ENCODE results near the gene FGF11.
A peak's percentile ranks its signal among the peaks of the same experiment; 100 is the strongest.
"Not testable (repeated sequence)": the region's sequence is repeated elsewhere in the genome, so short reads cannot be mapped to it uniquely, and the experiment has no call there.

The FGF11 gene

DNA sequence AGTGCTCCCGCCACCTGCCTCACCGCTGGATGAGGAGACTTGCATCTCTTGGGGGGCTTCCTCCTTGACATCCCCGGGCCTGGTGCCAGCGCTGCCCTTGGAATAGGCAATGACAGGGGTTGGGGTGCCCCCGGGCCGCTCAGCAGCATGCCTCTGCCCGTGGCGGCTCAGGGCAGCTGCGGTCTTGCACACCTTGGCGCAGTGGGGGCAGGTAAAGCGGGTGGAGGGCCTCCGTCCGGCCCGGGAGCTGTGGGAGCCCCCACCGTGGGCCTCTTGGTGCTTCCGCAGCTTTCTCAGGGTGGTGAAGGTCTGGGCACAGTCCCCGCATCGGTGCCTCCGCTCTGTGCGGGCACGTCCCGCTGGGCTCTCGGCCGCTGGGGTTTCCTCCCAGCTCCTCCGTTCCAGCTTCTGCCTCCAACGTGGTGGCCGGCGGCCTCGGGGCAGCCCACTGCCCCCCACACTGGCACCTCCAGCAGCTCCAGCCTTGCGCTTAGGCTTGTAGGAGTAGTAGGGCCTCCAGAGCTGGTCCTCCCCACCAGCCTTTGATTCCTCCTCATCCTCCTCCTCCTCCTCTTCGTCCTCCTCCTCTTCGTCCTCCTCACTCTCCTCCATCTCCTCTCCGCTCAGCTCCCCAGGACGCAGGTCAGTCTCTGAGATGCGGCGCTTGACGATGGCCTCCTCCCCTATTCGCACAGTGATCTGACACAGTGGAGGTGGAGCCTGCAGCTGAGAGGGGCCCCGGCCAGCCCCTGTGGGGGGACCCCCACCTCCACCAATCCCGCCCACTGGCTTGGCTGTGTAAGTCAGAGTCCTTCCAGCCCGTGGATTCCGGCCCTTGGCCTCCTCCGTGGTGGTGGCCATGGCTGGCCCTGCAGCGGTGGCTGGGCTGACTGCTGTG is 23.4 kb downstream of the FGF11 start:
- no peak for DNase-seq (ENCODE audit: low spot score)

DNA sequence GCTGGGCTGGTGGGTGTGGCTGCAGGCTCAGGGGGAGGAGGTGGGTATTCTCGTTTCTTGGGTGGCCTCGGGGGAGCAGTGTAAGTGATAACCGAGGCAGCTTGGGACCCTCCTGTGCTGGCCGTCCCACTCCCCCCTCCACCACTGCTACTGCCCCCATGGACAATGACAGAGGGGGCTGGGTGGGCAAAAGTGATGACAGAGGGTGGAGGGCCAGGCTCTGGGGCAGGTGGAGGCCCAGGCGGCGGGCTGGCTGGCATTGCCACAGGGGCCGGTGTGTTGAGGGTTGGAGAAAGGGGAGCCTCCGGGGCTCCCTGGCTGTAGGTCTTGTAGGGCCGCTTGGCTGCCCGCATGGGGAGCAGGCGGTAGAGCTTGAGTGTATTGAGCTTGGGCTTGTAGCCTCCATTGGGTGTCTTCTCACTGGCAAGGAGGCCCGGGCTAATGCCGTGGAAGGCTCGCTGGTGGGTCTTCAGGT is 24.1 kb downstream of the FGF11 start:
- no peak for DNase-seq (ENCODE audit: low spot score)

DNA sequence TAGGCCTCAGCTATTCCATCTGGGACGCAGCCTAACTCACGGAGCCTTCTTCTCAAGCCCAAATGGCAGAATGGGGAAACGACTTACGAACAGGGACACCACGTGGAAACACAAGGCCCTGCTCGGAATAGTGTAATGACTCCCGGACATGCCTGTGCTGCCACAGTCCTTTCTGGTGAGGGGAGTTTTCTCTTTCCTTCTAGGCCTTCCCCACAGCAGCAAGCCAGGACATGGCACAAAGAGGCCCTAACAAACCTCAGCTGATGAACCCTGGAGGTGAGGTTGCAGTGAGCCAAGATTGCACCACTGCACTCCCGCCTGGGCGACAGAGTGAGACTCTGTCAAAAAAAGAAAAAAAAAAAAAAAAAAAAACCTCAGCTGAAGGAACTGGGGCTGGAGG is 24.8 kb downstream of the FGF11 start:
- DNase-seq (ENCODE audit: low spot score) = no peak

DNA sequence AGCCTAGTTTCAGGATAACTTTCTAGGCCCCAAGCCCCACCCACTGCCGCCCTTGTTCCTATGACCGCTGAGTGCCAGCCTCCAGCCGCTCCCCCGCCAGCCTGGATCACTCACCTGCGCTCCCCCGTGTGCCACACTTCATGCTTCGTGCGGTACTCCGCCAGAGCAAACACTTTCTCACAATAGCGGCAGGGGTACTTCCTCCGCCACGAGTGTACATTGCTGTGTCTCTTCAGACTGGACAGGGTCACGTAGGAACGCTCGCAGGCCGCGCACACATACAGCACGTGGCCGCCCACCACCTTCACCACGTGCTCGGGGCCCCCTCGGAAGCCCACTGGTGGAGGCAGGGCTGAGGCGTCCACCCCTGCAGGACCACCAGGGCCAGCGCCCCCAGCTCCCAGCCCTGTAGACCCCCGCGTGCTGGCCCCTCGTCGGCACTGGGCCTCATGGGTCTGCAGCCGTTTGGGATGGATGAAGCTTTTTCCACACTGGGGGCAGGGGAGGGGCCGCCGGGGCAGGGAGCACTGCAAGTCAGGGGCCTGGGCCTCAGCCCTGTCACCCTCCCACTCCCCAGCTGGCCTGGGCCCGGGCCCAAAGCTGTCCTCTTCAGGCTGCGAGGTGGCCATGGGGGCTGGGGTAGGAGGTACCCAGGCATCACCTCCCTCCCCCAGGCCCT is 26.4 kb downstream of the FGF11 start:
- no peak for DNase-seq (ENCODE audit: low spot score)

DNA sequence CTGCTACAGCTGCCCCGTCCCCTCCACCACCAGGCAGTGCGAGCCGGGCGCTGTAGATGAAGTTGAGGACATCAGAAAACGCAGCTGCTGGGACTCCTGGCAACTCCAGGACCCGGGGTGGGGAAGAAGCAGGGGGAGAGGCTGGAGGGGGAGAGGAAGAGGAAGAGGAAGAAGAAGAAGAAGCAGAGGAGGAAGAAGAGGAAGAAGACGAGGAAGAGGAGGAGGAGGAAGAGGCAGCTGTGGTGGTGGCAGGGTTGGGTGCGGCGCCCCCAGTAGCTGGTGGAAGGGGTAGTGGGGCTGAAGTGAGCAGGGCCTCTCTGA is 27.0 kb downstream of the FGF11 start:
- no peak for DNase-seq (ENCODE audit: low spot score)

DNA sequence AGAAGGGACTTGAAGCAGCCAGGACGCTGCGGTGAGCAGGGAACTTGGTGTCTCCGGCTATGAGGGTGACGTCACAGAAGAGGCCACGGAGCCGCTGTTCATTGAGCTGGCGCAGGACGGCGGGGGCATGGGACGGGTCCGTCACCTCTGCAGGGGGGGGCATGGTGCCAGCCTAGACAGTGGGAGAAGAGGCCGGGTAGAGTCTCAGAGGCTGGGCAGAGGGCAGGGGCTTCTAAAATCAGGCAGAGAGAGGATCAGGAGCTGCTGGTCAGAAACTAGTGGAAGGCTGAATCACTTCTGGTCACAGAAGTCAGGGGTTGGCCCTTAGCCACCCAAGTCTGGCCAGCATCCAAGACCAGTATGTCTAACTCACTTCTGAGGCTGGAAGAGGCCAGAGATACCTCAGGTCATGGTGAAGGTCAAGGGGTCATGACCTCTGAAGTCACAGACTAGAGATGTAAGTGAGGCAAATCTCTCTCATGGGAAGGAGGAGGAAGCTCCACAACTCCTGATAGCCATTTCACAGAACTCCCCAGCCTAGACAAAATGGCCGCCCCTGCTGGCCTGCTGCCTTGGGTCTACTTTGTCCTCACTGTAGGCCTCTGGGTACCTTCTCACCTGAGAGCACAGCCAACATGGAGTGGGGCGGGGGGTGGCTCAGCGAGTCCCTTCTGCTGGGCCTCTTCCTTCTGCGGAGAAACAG is 27.5 kb downstream of the FGF11 start:
- DNase-seq (ENCODE audit: low spot score) = peak; percentile 44

DNA sequence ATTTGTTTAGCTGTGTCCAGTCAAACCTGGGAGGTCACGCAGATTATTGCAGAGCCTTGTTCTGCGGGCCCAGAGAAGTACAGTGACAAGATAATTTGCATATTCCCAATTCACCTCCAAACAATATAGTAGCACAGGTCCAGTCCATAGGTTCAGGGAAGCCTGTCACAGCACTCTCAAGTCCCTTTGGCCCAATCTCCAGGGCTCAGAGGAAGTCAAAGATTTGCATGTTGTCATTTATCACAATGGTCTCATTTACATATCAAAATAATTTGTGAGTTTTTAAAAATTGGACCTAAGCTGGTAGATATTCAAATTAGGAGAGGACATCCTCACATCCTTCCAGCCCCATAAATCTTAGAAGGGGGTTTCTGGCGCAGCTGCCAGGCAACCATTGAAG is 28.2 kb downstream of the FGF11 start:
- DNase-seq (ENCODE audit: low spot score) = no peak

DNA sequence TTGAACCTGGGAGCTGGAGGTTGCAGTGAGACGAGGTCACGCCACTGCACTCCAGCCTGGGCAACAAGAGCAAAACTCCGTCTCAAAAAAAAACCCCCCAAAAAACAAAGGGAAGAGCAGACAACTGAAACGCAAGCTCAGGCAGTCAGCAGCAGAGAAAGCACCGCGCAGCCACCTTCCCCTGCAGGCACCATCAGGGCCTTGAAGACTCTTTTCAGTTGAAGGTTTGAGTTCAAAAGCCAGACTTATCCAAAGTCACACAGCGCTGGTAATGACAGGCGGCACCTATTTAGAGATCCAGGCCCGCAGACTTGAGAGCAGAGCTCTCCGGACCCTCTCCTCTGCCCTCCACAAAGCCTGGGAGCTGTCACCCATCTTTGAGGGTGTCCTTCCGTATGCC is 29.0 kb downstream of the FGF11 start:
- DNase-seq (ENCODE audit: low spot score) = no peak

DNA sequence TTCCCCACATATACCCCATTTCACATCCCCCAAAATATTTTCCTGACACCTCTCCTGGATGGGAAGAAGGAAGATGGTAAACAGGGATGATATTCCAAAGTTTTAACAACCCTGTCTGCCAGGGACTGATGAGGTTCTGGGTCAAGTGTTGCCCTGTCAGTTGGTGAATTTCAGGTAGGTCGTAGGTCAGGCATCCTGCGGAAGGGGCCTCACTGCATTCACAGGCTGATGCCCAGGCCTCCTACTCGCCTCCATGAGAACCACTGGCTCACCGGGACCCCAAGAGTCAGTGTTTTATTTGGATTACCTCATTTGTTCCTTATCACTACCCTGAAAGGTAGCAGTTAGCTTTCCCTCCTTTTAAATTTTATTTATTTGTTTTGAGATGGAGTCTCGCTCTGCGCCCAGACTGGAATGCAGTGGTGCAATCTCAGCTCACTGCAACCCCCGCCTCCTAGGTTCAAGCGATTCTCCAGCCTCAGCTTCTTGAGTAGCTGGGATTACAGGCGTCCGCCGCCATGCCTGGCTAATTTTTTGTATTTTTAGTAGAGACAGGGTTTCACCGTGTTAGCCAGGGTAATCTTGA is 29.6 kb downstream of the FGF11 start:
- no peak for DNase-seq (ENCODE audit: low spot score)

DNA sequence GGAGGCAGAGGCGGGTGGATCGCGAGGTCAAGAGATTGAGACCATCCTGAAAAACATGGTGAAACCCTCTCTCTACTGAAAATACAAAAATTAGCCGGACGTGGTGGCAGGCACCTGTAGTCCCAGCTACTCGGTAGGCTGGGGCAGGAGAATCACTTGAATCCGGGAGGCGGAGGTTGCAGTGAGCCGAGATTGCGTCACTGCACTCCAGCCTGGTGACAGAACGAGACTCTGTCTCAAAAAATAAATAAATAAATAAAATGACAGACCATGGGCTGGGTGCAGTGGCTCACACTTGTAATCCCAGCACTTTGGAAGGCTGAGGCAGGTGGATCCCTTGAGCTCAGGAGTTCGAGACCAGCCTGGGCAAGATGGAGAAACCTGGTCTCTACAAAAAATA is 30.5 kb downstream of the FGF11 start:
- not testable (repeated sequence) for DNase-seq (ENCODE audit: low spot score)

DNA sequence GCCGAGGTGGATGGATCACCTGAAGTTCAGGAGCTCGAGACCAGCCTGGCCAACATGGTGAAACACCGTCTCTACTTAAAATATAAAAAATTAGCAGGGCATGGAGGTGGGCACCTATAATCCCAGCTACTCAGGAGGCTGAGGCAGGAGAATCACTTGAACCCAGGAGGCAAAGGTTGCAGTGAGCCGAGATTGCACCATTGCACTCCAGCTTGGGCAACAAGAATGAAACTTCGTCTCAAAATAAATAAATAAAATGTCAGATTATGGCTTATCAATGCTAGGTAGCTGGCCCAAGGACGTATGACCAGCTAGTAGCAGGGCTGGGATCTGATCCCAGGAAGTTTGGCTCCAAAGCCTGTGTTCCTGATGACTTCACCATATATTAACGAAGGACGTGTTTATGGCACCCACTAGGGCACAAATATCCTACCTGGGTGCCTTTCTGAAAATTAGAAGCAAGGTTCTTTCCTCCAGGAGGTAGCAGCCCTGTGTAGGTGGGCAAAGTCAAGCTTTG is 31.2 kb downstream of the FGF11 start:
- not testable (repeated sequence) for DNase-seq (ENCODE audit: low spot score)

DNA sequence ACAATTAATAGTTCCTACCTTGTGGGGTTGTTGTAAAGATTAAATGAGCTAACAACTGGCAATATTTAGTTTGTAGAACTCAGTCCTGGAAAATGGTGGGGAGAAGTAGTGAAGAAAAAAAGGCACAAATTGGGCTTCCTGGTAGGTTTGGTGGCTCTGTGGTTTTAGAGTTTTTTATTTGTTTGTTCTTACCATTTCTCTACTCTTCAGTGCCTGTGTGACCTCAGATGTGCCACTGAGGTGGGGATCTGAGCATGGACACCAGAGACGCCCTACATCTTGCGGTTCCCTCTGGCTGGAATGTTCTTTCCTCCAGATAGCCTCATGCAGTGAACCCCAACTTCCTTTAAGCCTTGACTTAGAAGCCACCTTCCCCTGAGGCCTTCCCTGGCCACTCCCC is 32.4 kb downstream of the FGF11 start:
- DNase-seq (ENCODE audit: low spot score) = no peak

DNA sequence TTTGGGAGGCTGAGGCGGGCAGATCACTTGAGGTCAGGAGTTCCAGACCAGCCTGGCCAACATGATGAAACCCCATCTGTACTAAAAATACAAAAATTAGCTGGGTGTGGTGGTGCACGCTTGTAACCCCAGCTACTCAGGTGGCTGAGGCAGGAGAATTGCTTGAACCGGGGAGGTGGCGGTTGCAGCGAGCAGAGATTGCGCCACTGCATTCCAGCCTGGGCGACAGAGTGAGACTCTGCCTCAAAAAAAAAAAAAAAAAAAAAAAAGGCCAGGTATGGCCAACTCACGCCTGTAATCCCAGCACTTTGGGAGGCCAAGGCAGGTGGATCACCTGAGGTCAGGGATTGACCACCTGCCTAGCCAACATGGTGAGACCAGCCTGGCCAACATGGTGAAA is 35.5 kb downstream of the FGF11 start:
- not testable (repeated sequence) for DNase-seq (ENCODE audit: low spot score)

DNA sequence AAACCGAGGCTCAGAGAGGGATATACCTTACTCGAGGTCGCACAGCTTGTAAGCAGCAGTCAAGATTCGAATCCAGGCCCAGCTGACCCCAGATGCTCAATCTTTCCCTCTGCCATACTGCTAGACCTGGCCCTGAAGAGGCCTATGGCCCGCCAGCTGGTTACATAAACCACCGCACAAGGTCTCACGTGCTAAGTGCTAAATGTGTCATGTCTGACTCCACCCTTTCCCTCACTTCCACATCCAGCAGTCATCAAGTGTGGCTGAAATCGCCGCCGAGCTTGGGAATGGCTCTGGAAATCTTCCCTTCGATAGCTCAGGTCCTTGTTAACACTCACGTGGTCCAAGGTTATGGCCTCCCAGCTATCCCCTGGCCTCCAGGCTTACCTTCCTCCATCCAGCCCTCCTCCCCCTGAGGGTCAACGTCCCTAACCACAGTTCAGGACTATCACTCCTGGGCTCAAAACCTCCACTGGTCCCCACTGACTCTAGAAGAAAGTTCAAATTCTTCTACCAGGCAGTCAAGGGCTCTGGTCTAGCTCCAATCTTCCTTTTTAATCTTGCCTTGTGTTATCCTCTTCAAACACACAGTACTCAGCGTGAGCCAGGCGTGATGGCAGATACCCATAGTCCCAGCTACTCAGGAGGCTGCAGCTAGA is 36.6 kb downstream of the FGF11 start:
- DNase-seq (ENCODE audit: low spot score) = no peak

DNA sequence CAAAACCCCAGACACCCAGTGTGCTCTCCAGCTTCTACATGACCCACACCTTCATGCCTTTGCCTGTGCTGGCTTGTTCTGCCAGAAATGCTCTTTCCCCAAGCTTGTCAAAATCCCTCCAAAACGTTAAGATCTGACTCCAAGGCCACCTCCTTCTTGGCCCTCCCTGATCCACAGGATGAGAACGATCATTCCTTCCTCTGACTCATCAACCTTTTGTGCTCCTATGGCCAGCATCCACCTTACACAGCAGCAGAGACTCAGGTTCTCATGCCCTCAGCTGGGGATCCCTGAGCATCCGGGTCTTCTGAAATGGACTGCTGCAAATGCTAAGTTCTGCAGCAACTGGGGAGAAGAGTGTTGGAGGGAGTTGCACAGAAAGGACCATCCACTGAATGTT is 37.2 kb downstream of the FGF11 start:
- DNase-seq (ENCODE audit: low spot score) = no peak

DNA sequence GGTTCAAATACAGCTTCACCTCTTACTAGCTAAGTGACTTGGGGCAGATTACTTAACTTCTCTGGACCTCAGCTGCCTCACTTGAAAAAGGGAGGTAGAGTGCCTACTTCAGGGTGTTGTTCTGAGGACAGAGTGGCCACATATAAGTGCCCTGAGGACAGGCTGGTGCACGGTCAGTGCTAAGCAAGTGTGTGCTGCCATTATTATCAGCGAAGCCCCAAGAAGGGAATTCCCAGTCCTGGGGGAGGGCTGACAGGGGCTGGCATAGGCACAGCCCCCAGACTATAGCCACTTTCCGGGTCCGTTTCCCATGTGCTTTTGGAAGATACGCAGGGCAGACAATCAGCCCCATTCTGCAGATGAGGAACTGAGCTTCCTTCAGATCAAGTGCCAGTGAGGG is 37.6 kb downstream of the FGF11 start:
- no peak for DNase-seq (ENCODE audit: low spot score)

DNA sequence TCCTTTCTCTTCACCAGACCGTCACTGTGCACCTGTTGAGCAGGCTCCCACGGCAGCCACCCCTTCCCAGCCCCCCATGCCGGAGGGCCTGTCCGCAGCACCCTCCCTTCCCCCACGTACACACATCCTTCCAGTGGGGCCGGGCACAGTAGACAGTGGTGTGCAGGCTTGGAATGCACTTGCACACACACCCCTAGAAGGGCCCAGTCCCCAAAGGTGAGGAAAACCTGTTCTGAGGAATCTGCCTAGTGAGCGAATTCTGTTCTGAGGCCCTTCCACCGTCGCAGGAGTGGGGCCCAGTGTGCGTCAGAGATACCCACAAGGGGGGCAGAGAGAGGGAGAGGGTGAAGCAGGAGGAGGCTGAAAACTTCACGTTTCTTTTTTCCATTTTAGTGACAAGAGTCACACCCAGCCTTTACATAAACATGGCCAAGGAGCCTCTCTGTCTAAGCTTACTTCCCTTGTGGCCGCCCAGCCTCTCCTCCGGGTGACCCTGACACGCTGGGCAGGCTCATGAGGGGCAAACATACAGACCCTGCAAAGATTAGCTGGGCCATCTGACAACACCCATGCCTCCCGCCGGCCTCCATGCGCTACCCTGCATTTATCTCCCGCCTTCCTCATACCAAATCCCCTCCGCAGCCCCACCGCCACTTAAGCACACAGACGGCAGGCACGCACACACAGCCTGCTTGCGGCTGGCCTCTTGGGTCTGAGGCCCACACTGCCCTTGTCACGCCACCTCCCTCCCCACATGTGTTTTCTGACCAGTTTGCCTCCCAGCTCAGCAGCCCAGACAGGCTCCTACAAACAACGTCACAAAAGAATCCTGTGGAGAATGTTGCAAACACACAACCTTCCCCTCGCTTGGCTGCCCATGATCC is 38.3 kb downstream of the FGF11 start:
- peak; percentile 60 for DNase-seq (ENCODE audit: low spot score)

DNA sequence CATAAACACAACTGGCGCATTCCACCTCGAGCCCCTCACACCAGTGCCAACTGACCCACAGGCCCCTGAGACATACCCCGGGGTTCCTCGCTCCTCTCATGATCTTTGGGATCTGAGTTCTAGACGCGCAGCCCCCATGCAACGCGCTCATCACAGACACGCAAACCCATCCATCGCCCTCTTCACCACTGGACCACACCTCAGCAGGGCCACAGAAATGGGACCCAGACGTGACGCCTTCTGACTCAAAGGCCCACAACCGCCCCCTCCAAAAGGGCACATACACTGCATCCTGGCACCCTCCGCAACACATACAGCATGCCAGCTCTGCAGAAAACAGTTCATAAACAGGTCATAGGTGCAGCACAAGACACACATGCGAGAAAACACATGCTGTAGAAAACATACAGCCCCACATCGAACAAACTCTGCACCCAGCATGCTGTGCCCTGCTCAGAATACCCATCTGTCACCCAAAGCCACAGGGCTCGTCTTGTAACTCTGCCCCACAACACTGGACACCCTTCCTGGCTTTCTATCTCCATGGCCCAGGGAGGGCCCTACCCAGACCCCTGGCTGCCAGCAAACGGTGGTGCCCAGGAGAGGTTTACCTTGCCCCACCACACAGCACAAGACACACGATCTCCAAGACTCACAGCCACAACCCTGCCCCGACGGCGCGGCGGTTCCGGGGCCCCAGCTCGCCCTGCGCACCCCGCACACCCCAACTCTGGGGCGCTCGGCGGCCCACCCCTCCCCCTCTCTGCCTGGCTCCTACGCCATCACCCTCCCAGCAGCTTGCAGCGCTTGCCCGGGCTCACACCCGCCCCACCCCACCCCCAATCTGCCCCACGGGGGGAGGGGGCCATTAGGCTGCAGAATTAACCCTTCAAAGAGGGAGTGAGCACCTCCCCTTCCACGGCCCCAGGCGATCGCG is 39.2 kb downstream of the FGF11 start:
- DNase-seq (ENCODE audit: low spot score) = peak; percentile 52

Measured in cerebellar cortex (tissue), 1 donor.